Activated CD8-positive, alpha-beta T cell treated with anti-CD3 and anti-CD28 coated beads, Interleukin-2, amount 10 ng/mL, durations not matched to agents 7 days and 5 days (primary cell): ENCODE results near the gene SYT2. TPM values are rescaled to one million over a fixed set of nuclear protein-coding genes. Genes with fewer than 3 reads are reported as not detected.
A peak's percentile ranks its signal among the peaks of the same experiment; 100 is the strongest.
"Not testable (repeated sequence)": the region's sequence is repeated elsewhere in the genome, so short reads cannot be mapped to it uniquely, and the experiment has no call there.

ENCODE experiments used
- ATAC-seq: fragments of 150-1000 bp; cut with Tn5 transposase; one replicate; pipeline ENCODE4 v1.10.0; 2021; ENCODE audit warnings: moderate library complexity
- CTCF ChIA-PET: fragments of 350-600 bp; sonication (Branson Sonifier 250); formaldehyde crosslinking; loops from one replicate; lab custom pipeline; 2021; ENCODE audit warnings: antibody characterized with exemption; lab: Charles Lee
- POLR2A ChIA-PET: fragments of 350-600 bp; sonication (Branson Sonifier 250); formaldehyde crosslinking; loops from one replicate; lab custom pipeline; 2021; ENCODE audit warnings: antibody characterized with exemption; lab: Charles Lee
- DNase-seq: peaks from one replicate; pipeline ENCODE4 v3.0.0-alpha.2; 2020
- H3K27ac Mint-ChIP-seq: one replicate; pipeline ENCODE4 v1.8.0; 2021; ENCODE audit warnings: mild to moderate bottlenecking, mixed read lengths
- H3K27me3 Mint-ChIP-seq: one replicate; pipeline ENCODE4 v1.8.0; 2021; ENCODE audit warnings: low read depth, mixed read lengths
- H3K36me3 Mint-ChIP-seq: one replicate; pipeline ENCODE4 v1.8.0; 2021; ENCODE audit warnings: low read depth, mixed read lengths
- H3K4me1 Mint-ChIP-seq: one replicate; pipeline ENCODE4 v1.8.0; 2021; ENCODE audit warnings: low read depth, mixed read lengths
- H3K4me3 Mint-ChIP-seq: one replicate; pipeline ENCODE4 v1.8.0; 2021; ENCODE audit warnings: mild to moderate bottlenecking, mixed read lengths
- H3K9me3 Mint-ChIP-seq: one replicate; pipeline ENCODE4 v1.8.0; 2022; ENCODE audit warnings: mixed read lengths; ENCODE audit not compliant: insufficient read depth
- total RNA-seq, 2 experiments: library from RNA; stranded (reverse); gene quantifications; one replicate each; pipeline ENCODE4 v1.2.3, GENCODE V29; 2021

The SYT2 gene
- total RNA-seq, 2 experiments from 2014 or later: not detected

DNA sequence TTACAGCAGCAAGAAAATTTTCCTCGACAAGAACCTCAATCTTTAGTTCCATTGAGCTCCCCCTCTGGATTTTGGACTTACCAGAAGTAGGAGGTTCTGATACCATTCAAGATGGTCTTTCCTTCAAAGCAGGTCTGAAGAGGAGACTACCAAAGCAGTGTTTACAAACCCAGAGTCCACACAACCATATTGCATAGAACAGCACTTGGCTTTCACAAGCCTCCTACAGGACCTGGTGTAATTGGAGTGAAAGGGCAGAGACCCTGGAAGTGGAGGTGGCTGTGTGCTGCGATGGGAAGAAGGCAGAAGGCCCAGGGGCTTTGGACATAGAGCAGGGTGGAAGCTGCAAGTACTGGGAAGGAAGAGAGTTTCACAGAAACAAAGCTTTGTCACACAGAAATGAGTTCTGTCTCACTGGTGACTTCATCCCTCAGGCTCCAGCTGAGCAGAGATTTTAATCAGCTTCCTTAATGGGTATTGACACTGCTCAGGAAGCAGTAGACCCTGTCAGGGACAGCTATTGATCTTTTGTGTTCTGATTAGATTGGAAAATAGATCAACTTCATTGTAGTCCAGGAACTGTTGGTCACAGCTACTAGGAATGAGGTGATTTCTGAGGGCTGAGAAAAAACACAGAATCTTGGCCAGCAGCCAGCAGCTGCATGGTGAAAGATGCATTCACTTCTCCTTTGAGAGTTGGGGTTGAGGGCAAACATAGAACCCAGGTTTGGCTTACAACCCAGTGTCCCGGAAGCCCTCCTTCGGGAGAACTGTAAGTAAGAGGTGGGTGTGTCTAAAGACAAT, 124.0 kb downstream of the SYT2 start:
- ChIA-PET CTCF (interaction anchor here (0.7 to 1.8 kb wide), 6 partner anchors 12 to 1055 kb away, joined by 3 to 7 read pairs (median 4); no protein-coding TSS in a partner anchor), POLR2A (no interaction called here)
- peaks cover 15% of the 10 kb centered on the region for H3K4me1 Mint-ChIP-seq
- H3K36me3 Mint-ChIP-seq: no peaks in the 10 kb centered on the region
- no peak overlapping the region for H3K4me3 Mint-ChIP-seq
- DNase-seq: no peak
- peak overlapping the region; percentile 62 for H3K27ac Mint-ChIP-seq
- H3K9me3 Mint-ChIP-seq: no peaks in the 10 kb centered on the region
- no peaks in the 10 kb centered on the region for H3K27me3 Mint-ChIP-seq
- ATAC-seq: no peak

DNA sequence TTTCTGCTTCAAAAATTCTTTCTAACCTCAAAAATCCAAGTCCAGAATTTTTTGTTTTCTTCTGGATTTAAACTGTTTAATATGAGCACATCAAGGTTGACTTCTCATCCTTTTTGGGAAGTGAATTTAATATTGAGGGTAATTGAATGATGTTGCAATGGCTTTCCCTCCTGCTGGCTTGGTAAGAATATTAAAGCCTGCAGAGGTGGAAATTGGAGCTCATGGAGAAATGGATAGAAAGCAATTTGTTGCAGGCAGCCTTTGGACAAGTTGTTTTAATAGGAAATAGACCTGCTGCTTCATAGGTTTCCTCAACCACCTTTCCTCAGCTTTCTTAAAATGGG, 124.7 kb downstream of the SYT2 start:
- Mint-ChIP-seq H3K4me1 (peaks cover 15% of the 10 kb centered on the region), H3K9me3 (no peaks in the 10 kb centered on the region), H3K36me3 (peaks cover 2% of the 10 kb centered on the region), H3K27me3 (no peaks in the 10 kb centered on the region), H3K27ac (no peak overlapping the region), H3K4me3 (no peak overlapping the region)
- ATAC-seq: no peak
- ChIA-PET CTCF (interaction anchor here (1.1 to 1.7 kb wide), 2 partner anchors 14 to 31 kb away, joined by 3 to 7 read pairs; no protein-coding TSS in a partner anchor), POLR2A (no interaction called here)
- no peak for DNase-seq

DNA sequence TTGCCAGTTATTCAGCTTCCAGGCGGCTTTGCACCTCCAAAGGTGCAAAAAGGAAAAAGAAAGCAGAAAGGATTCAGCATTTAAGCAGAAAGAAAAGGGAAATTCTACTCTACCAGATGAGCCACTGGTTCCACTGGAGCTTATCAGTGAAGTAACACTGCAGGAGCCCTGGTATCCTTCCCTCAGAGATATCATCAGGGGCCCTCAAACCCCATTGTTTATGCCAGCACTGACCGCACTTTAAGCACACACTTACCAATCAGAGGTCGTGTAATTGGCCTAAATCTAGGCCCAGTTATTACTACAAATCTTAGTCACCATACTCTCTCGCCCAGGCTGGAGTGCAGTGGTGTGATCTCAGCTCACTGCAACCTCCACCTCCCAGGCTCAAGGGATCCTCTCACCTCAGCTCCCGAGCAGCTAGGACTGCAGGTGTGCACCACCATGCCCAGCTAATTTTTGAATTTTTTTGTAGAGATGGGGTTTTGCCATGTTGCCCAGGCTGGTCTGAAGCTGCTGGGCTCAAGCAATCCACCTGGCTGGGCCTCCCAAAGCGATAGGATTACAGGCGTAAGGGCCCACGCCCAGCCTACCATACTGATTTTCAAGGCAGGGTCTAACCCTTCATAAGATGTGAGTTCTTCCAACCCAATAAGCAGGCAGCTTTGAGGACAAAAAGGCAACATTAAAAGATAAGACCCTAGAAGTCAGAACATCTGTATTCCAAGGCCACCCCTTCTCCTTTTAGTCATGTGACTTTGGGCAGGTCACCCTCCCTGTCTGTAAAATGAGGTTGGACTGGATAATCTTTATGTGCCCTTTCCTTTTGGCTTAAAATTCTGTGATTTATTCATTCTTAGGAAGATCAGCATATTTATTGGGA, 125.3 kb downstream of the SYT2 start:
- Mint-ChIP-seq H3K4me1 (peaks cover 15% of the 10 kb centered on the region), H3K27ac (no peak overlapping the region), H3K36me3 (peaks cover 3% of the 10 kb centered on the region), H3K4me3 (no peak overlapping the region), H3K9me3 (no peaks in the 10 kb centered on the region), H3K27me3 (no peaks in the 10 kb centered on the region)
- DNase-seq: no peak
- ATAC-seq: no peak
- POLR2A ChIA-PET: no interaction called here
- CTCF ChIA-PET: interaction anchor here (1.1 to 1.7 kb wide), 3 partner anchors 13 to 31 kb away, joined by 3 to 7 read pairs (median 5); no protein-coding TSS in a partner anchor

DNA sequence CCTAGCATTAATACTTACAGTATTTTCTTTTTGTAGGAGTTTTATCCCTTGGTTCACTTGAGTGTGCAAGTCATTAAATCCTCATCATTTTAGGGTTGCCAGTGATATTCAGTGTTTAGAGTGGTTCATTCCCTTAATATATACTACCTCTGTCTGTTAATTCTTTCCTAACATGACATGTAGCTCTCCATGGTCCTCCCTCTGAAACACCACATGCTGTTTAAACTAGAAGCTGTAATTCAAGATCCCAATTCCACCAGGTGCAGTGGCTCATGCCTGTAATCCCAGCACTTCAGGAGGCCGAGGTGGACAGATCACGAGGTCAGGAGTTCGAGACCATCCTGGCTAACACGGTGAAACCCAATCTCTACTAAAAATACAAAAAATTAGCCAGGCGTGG, 127.9 kb downstream of the SYT2 start:
- H3K36me3 Mint-ChIP-seq, CTCF ChIA-PET, H3K4me3 Mint-ChIP-seq, H3K27me3 Mint-ChIP-seq, H3K27ac Mint-ChIP-seq, POLR2A ChIA-PET, ATAC-seq, H3K4me1 Mint-ChIP-seq, DNase-seq, H3K9me3 Mint-ChIP-seq: not testable (repeated sequence)

DNA sequence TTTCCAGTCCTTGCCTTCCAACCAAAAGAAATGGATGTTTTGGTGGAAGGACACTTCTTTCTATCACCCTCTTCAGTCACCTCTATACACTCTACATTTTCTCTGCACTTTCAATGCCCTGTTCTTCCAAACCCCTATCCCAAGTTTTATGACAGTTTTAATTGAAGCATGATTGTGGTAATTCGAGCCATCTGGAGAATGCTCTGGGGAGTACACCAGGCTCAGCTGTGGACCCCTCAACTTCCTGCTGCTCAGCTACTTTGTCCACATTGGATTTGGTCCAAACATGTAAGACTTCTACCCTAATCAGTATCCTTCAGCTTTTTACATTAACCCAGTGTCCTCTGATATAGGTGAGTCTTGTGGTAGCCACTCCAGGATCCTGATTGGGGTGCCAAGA, 129.6 kb downstream of the SYT2 start:
- Mint-ChIP-seq H3K4me3 (no peak overlapping the region), H3K4me1 (no peaks in the 10 kb centered on the region), H3K27ac (no peak overlapping the region), H3K9me3 (no peaks in the 10 kb centered on the region), H3K27me3 (no peaks in the 10 kb centered on the region), H3K36me3 (peaks cover 3% of the 10 kb centered on the region)
- ChIA-PET CTCF (interaction anchor here (1.0 kb wide), 1 partner anchor 8 kb away, joined by 4 read pairs; no protein-coding TSS in a partner anchor), POLR2A (no interaction called here)
- ATAC-seq (no peak), DNase-seq (no peak)

DNA sequence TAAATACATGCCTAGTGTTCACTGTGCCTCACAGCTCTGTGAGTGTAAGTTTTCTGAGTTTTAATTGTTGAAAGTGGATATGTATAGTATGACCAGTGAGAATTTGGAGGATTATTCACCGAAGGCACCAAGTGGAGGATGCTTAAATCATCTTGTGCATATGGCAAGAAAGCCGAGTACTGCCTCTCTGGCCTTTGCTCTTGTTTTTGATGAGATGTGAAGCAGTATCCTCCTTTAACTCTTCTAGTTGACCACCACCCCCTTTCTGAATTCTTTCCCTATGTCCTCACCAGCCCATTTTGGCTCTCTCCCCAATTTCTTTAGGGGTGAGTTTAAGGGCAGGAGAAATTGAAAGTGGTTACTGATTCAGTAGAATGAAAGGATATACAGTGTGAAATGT, 130.4 kb downstream of the SYT2 start:
- no peak for DNase-seq
- ChIA-PET CTCF (interaction anchor here (0.6 to 1.5 kb wide), 2 partner anchors 111 to 116 kb away, joined by 3 read pairs; no protein-coding TSS in a partner anchor), POLR2A (no interaction called here)
- no peaks in the 10 kb centered on the region for H3K9me3 Mint-ChIP-seq
- peaks cover 3% of the 10 kb centered on the region for H3K36me3 Mint-ChIP-seq
- no peak overlapping the region for H3K27ac Mint-ChIP-seq
- no peak overlapping the region for H3K4me3 Mint-ChIP-seq
- no peaks in the 10 kb centered on the region for H3K27me3 Mint-ChIP-seq
- ATAC-seq: no peak
- H3K4me1 Mint-ChIP-seq: no peaks in the 10 kb centered on the region

DNA sequence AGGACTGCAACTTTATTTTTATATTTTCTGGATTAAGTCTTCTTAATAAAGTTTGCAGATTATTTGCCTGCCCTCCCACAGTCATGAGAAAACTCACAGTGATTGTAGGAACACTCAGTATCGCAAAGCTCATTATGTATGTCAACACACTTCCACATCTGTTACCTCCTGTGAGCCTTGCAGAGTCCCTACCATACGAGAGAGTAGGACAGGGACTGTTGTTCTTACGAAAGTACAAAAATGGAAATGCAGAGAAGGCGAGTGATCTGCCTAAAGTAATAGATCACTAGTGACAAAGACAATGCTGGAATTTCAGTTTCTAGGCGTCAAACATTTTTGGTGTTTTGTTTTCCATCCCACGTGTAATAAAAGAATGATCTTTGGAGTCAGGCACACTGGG, 131.7 kb downstream of the SYT2 start:
- Mint-ChIP-seq H3K9me3 (no peaks in the 10 kb centered on the region), H3K27ac (no peak overlapping the region), H3K4me3 (no peak overlapping the region), H3K4me1 (no peaks in the 10 kb centered on the region), H3K36me3 (peaks cover 3% of the 10 kb centered on the region), H3K27me3 (no peaks in the 10 kb centered on the region)
- ChIA-PET POLR2A (no interaction called here), CTCF (interaction anchor here (1.1 to 1.6 kb wide), 3 partner anchors 77 to 116 kb away, joined by 3 to 4 read pairs (median 3); no protein-coding TSS in a partner anchor)
- DNase-seq: no peak
- ATAC-seq: no peak

DNA sequence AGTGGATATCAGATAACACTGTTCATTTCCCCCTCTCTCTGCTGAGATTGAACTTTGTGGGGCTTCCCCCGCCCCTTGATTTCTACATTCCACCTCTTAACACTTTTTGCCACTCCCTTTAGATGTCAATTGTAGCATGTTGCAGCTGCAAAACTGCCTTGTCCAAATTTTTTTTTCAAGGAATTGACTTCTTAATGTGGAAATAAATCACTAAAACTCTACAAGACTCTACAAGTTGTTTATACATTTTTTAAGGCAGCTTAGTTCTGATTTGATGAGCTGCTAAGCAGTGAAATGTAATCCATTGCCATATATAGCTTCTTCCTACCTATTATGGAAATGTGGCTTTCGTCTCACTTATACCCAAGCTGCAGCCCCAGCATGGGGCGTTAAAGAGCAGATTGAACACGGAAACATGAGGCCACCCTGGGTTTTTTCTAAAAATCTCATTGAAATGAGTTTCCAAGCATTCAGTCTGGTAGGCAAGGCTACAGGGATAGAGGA, 132.2 kb downstream of the SYT2 start:
- peaks cover 3% of the 10 kb centered on the region for H3K36me3 Mint-ChIP-seq
- no peaks in the 10 kb centered on the region for H3K4me1 Mint-ChIP-seq
- POLR2A ChIA-PET: no interaction called here
- H3K4me3 Mint-ChIP-seq: no peak overlapping the region
- DNase-seq: no peak
- no peak overlapping the region for H3K27ac Mint-ChIP-seq
- no peaks in the 10 kb centered on the region for H3K9me3 Mint-ChIP-seq
- no peak for ATAC-seq
- CTCF ChIA-PET: interaction anchor here (1.1 to 1.6 kb wide), 3 partner anchors 10 to 116 kb away, joined by 3 to 4 read pairs (median 3); no protein-coding TSS in a partner anchor
- no peaks in the 10 kb centered on the region for H3K27me3 Mint-ChIP-seq

DNA sequence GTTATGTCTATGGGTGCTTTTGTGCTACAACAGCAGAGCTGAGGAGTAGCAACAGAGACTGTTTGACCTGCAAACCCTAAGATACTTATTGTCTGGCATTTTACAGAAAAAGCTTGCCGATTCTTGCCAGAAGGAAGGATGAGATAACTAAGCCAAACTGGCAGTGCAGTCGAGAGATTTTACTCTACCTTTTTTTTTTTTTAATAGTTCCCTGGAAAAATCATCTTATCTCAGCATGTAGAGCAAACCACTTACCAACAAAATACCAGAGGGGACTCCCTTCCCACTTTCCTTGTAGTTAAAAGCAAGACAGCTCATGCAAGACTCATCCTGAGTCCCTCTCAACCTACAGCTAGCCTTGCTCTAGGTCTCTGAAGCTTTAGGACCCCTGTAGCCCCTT, 132.9 kb downstream of the SYT2 start:
- no peaks in the 10 kb centered on the region for H3K4me1 Mint-ChIP-seq
- H3K27me3 Mint-ChIP-seq: no peaks in the 10 kb centered on the region
- no peak overlapping the region for H3K4me3 Mint-ChIP-seq
- CTCF ChIA-PET: interaction anchor here (1.1 to 1.6 kb wide), 4 partner anchors 11 to 115 kb away, joined by 3 to 4 read pairs (median 3); no protein-coding TSS in a partner anchor
- POLR2A ChIA-PET: no interaction called here
- H3K27ac Mint-ChIP-seq: no peak overlapping the region
- H3K36me3 Mint-ChIP-seq: peaks cover 3% of the 10 kb centered on the region
- no peaks in the 10 kb centered on the region for H3K9me3 Mint-ChIP-seq
- ATAC-seq: no peak
- DNase-seq: no peak

DNA sequence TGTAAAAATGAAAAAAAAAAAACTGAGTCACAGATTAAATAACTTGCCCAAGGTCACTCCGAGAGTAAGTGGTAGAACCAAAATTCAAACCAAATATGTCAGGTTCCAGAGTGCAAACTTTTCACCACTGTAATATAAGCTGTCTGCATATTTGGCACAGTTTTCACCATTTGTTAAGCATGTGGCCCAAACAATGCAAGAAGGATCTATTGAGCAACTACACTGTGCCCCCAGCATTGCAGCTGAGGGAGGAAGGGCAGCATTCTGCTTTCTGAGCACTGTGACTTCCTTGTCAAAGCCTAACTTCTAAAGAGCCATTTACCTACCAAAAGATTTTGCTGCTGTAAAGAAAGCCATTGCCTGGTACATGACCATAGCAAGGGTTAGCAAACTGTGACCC, 133.4 kb downstream of the SYT2 start:
- H3K27ac Mint-ChIP-seq: no peak overlapping the region
- H3K36me3 Mint-ChIP-seq: peaks cover 3% of the 10 kb centered on the region
- no peak for ATAC-seq
- POLR2A ChIA-PET: no interaction called here
- no peaks in the 10 kb centered on the region for H3K4me1 Mint-ChIP-seq
- no peak for DNase-seq
- no peaks in the 10 kb centered on the region for H3K27me3 Mint-ChIP-seq
- no peak overlapping the region for H3K4me3 Mint-ChIP-seq
- CTCF ChIA-PET: interaction anchor here (0.6 to 1.3 kb wide), 2 partner anchors 15 to 94 kb away, joined by 3 to 4 read pairs; no protein-coding TSS in a partner anchor
- no peaks in the 10 kb centered on the region for H3K9me3 Mint-ChIP-seq

DNA sequence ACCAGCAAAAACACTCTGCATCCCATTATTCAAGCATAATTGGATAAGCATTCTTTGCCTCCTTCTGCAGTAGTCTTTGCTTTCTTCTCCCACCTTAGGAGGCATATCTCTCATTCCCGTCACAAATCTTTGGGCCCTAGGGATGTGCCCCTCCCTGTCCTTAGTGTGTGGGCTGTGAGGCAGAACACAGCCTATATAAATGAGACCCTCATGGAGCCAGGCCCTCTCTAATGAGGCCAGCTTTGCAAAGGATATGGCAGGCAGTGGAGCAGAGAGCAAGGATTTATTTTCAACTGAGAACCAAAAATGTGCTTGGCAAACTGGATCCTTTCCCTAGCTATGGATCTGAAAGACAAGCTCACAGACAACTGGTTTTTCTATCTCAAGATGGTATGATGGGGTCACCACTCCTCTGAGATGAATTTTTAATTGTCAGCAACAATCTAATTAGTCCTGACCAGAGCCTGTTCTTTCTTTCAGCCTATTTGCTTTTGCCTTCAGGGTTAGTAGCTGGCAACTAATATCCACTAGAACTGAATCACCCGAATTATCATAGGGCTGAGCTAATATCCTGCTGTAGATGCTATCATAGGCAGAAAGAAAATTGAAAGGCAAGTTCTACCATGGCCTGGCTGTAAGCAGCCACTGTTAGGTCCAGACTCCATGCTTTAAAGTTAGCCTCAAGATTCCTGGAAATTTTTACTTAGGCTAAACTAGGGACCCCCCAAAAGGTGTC, 134.2 kb downstream of the SYT2 start:
- H3K27me3 Mint-ChIP-seq: no peaks in the 10 kb centered on the region

More for the DNA sequence above, 134.2 kb downstream of the SYT2 start:
- Mint-ChIP-seq H3K4me1 (no peaks in the 10 kb centered on the region), H3K9me3 (no peaks in the 10 kb centered on the region), H3K27ac (no peak overlapping the region), H3K36me3 (peaks cover 3% of the 10 kb centered on the region), H3K4me3 (no peak overlapping the region)
- ATAC-seq (no peak), DNase-seq (no peak)
- ChIA-PET CTCF (interaction anchor here (0.6 to 1.3 kb wide), 4 partner anchors 10 to 232 kb away, joined by 3 to 4 read pairs (median 4); no protein-coding TSS in a partner anchor), POLR2A (no interaction called here)
